ENCODE results near the gene STIM1.

Gene STIM1

GRCh38 chr11:3954448-3955298 is 99.2 kb downstream of the STIM1 start:
- no peak for DNase-seq

- no peak for DNase-seq
These were observed 99.8 kb downstream of the STIM1 start for GRCh38 chr11:3955299-3955665.

GRCh38 chr11:3956038-3956437 is 100.6 kb downstream of the STIM1 start:
- no peak for DNase-seq

GRCh38 chr11:3956748-3957147 is 101.3 kb downstream of the STIM1 start:
- no peak for DNase-seq

GRCh38 chr11:3957437-3957836 is 102.0 kb downstream of the STIM1 start:
- no peak for DNase-seq

DNA sequence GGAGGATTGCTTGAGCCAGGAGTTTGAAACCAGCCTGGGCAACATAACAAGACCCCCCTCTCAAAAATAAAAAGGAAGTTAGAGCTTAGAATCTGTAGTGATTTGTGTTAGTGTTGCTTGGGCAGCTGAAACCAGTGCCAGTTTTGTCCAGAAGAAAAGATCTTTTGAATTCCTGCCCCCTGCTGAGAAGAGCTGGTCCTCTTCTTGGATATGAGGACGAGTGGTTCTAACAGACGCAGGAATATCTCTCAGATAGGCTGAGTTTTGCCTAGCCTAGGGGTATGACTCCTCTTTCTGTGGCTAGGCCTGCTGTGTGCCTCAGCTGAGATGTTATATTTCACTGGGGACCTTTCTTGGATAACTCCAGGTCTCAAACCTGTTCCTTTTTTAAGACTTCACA is 102.8 kb downstream of the STIM1 start:
- no peak for DNase-seq

DNA sequence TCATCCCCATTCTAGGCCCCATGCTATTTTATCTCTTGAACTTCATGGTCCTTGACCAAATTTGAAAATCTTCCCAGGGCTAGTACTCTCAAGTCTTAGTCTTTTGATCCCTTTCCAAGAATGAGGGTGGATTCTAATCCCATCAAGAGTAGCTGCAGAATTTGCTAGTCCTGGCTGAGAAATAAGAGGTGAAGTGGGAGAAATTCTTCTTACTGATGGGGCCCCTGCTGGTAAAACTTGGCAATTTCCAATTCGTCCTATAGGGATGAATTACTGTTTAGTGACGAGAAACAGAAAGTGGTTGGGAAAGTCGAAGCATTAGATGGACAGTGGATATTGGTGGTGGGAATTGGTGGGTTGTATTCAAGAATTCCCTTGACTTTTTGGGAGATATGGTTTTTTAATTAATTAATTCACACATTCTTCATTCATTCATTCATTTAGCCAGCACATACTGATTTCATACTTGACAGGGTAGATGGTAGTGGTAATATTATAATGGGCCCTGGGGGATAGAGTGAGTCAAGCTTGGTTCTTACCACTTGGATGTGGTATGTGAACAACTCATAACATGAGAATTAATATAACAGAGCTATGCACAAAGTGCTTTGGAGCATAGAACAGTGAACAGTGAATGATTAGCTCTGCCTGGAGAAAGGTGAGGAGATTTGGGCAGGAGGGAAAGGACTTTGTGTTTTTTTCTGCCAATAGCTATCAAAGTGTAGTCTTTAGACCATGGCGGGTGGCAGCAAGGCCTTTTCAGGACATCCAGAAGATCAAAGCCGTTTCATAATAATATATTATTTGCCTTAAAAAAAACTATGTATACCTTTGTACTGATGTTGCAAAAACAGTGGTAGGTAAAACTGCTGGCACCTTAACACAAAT is 103.8 kb downstream of the STIM1 start:
- peak in 1 of 4 experiments; percentile 20 for DNase-seq

DNA sequence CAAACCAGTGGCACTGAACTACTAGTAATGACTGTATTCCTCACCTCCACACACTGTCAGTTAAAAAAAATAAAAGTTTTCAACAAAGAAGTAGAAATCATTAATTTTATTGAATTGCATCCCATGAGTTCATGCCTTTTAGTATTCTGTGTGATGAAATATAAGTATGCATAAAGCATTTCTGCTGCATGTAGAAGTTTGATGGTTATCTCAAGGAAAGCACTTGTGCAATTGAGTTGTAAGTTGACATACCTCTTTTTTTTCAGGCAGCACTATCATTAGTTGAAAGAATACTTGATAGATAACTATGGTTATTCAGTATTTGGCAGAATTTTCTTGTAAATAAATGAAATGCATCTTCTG is 104.4 kb downstream of the STIM1 start:
- no peak for DNase-seq

GRCh38 chr11:3962406-3962840 is 107.0 kb downstream of the STIM1 start:
- DNase-seq = no peak

GRCh38 chr11:3964056-3964455 is 108.6 kb downstream of the STIM1 start:
- DNase-seq = no peak

GRCh38 chr11:3964935-3965604 is 109.6 kb downstream of the STIM1 start:
- DNase-seq = no peak

- DNase-seq = no peak
These were observed 112.2 kb downstream of the STIM1 start for GRCh38 chr11:3967695-3968094.

DNA sequence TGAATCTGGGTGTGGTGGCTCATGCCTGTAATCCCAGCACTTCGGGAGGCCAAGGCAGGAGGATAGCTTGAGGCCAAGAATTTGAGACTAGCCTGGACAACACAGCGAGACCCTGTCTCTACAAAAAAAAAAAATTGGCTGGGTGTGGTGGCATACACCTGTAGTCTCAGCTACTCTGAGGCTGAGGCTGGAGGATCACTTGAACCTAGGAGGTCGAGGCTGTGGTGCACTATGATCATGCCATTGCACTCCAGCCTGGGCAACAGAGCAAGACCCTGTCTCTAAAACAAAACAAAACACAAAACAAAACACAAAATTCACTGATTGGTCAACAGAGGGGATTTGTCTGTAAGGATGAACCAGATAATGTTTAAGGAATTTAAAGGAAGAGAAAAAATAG is 113.7 kb downstream of the STIM1 start:
- DNase-seq = no peak

DNA sequence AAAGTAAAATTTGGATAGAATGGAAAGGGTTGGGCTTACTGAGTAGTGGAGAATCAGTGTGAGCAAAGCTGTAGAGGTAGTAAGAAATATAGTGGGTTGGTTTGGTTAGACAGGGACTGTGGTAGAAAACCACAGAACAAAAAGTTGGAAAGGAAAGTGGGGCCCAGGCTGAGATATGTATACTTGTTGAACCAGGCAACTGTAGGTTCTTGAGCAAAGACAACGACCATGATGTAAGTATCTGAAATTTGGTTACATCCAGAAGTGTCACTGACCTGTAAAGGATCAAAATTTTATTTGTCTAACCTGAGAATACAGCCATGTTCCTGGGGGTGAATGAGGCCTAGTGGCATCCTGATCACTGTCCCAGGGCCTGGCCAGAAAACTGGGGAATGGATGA is 114.1 kb downstream of the STIM1 start:
- no peak for DNase-seq

- DNase-seq = no peak
These were observed 114.6 kb downstream of the STIM1 start for GRCh38 chr11:3970108-3970507.

- DNase-seq = peak in 1 of 4 experiments; percentile 14
These were observed 116.4 kb downstream of the STIM1 start for GRCh38 chr11:3971756-3972404.

- DNase-seq = no peak
These were observed 117.0 kb downstream of the STIM1 start for GRCh38 chr11:3972431-3972830.

GRCh38 chr11:3977078-3977477 is 121.6 kb downstream of the STIM1 start:
- DNase-seq = no peak

DNA sequence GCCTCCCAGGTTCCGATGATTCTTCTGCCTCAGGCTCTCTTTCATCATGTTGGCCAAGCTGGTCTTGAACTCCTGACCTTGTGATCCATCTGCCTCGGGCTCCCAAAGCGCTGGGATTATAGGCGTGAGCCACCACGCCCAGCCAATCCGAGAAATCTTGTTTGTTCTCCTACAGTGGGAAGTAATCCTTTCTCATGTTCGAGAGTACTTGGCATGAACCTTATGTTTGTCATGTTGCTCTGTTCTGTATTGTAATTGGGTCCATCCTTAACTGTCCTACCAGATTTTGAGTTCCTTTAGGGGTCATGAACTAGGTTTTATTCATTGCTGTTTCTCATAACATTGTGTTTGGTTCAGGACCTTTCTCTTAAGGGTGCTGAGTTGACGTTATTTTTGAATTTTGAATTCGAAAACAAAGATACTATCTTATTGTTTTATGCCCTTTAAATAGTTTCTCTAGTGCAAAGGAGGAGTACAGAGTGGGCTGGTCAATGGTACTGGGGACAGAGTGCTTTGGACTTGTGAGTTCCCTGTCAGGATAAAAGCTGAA is 125.7 kb downstream of the STIM1 start:
- DNase-seq = no peak

GRCh38 chr11:3982431-3982830 is 127.0 kb downstream of the STIM1 start:
- no peak for DNase-seq

DNA sequence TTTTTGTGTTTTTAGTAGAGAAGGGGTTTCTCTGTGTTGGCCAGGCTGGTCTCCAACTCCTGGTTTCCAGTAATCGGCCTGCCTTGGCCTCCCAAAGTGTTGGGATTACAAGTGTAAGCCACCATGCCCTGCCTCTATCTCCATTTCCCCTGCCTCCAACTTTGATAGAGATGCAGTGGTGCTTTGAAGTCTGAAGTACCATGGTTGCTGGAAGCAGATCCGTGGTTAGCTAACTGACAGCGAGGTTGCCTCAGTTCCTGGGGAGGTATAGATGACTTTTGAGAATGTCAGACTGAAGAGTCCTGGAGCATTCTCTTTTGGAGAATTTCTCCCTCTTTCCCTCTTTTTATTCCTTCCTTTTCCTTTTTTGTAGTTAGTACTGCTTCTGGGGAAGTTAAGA is 127.6 kb downstream of the STIM1 start:
- DNase-seq = no peak

- no peak for DNase-seq
These were observed 129.4 kb downstream of the STIM1 start for GRCh38 chr11:3984896-3985295.
